GM18526 (cell line): ENCODE data around the gene BCAR3.

Source experiments
- POLR2A ChIP-seq: IDR thresholded peaks from 3 replicates; pipeline ENCODE4 v1.6.1; 2011; ENCODE audit not compliant: insufficient read length; ENCODE audit errors: extremely low read depth

Gene BCAR3

GRCh38 chr1:93694819-93695218 lies 13.2 kb upstream of the BCAR3 start:
- TF ChIP-seq POLR2A: no peak

GRCh38 chr1:93694039-93694438 lies 12.4 kb upstream of the BCAR3 start:
- no peak for TF ChIP-seq POLR2A

GRCh38 chr1:93692983-93693591 lies 11.4 kb upstream of the BCAR3 start:
- TF ChIP-seq POLR2A: no peak

- no peak for TF ChIP-seq POLR2A
Measured at GRCh38 chr1:93692451-93692861, 10.8 kb upstream of the BCAR3 start.

GRCh38 chr1:93692026-93692425 lies 10.4 kb upstream of the BCAR3 start:
- no peak for TF ChIP-seq POLR2A

- TF ChIP-seq POLR2A: no peak
Measured at GRCh38 chr1:93690921-93691789, 9.5 kb upstream of the BCAR3 start.

GRCh38 chr1:93690341-93690740 lies 8.7 kb upstream of the BCAR3 start:
- no peak for TF ChIP-seq POLR2A

- no peak for TF ChIP-seq POLR2A
Measured at GRCh38 chr1:93689521-93690223, 8.0 kb upstream of the BCAR3 start.

- TF ChIP-seq POLR2A: no peak
Measured at GRCh38 chr1:93687542-93687941, 5.9 kb upstream of the BCAR3 start.

- TF ChIP-seq POLR2A: no peak
Measured at GRCh38 chr1:93686504-93687250, 5.0 kb upstream of the BCAR3 start.

- no peak for TF ChIP-seq POLR2A
Measured at GRCh38 chr1:93685918-93686317, 4.3 kb upstream of the BCAR3 start.

- TF ChIP-seq POLR2A: no peak
Measured at GRCh38 chr1:93683234-93683633, 1.6 kb upstream of the BCAR3 start.

GRCh38 chr1:93681989-93682412 lies 364 bp upstream of the BCAR3 start:
- TF ChIP-seq POLR2A: peak; percentile 0

- TF ChIP-seq POLR2A: no peak
Measured at GRCh38 chr1:93680420-93681100, 1.1 kb downstream of the BCAR3 start.

- TF ChIP-seq POLR2A: no peak
Measured at GRCh38 chr1:93680076-93680419, 1.6 kb downstream of the BCAR3 start.
